Glomerular endothelial cell (primary cell): ENCODE data around the gene PTH. TPM values are rescaled to one million over a fixed set of nuclear protein-coding genes. Genes with fewer than 3 reads are reported as not detected.

Source experiments
- DNase-seq: peaks from one replicate; pipeline ENCODE4 v3.0.0-alpha.2; 2011; ENCODE audit warnings: low read depth, low spot score; ENCODE audit errors: extremely low read depth
- total RNA-seq: library from RNA; depleted of rRNA; stranded (reverse); fragments of >200 nt; gene quantifications from 2 replicates; pipeline ENCODE4 v1.2.3, GENCODE V29; 2015

Gene PTH
- total RNA-seq, 1 donor from 2014 or later: not detected

GRCh38 chr11:13450832-13451397 lies 44.9 kb downstream of the PTH start:
- no peak for DNase-seq

- no peak for DNase-seq
Measured at GRCh38 chr11:13449522-13449921, 46.3 kb downstream of the PTH start.

- no peak for DNase-seq
Measured at GRCh38 chr11:13448876-13449275, 46.9 kb downstream of the PTH start.

- no peak for DNase-seq
Measured at GRCh38 chr11:13446444-13446843, 49.4 kb downstream of the PTH start.

- no peak for DNase-seq
Measured at GRCh38 chr11:13445588-13445987, 50.2 kb downstream of the PTH start.

Other genes starting within 250 kb of the PTH start
- 9.9 and 10.6 TPM in 2 replicates for gene BMAL1, start 218.2 kb downstream of the PTH start, total RNA-seq
- gene BTBD10, start 32.8 kb downstream of the PTH start, total RNA-seq: 57.5 and 62.4 TPM in 2 replicates
- gene FAR1, start 172.7 kb upstream of the PTH start, total RNA-seq: 45.8 and 51.0 TPM in 2 replicates